ENCODE results near the gene TIGD7. TPM values are rescaled to one million over a fixed set of nuclear protein-coding genes. Genes with fewer than 3 reads are reported as not detected.

The TIGD7 gene
- total RNA-seq: 4.0 and 5.3 TPM in 2 replicates

GRCh38 chr16:3305109-3306068 lies at the start of gene TIGD7, which contains the start of gene ZNF75A:
Gene TIGD7, minus strand, starts transcription at chr16:3305430. Its CDS starts 4,816 bp downstream, at chr16:3300614.
Gene ZNF75A, plus strand, starts transcription at chr16:3305497. Its CDS starts 2,932 bp downstream, at chr16:3308429.

GRCh38 chr16:3282730-3283542 lies 22.3 kb downstream of the TIGD7 start, which contains the start of gene ZNF263:
Gene ZNF263, plus strand, starts transcription at chr16:3283491. Its CDS starts 328 bp downstream, at chr16:3283819.

GRCh38 chr16:3256146-3256865 lies 48.9 kb downstream of the TIGD7 start, which contains the start of gene MEFV:
Gene MEFV, minus strand, starts transcription at chr16:3256633. Its CDS starts 46 bp downstream, at chr16:3256587.

Other genes starting within 250 kb of the TIGD7 start
- gene IL32, start 239.8 kb downstream of the TIGD7 start, total RNA-seq: 12.5 and 23.7 TPM in 2 replicates
- gene ZSCAN10, start 206.1 kb downstream of the TIGD7 start, total RNA-seq: not detected in 2 replicates
- 12.2 and 14.9 TPM in 2 replicates for gene ZNF205, start 192.8 kb downstream of the TIGD7 start, total RNA-seq
- 8.0 and 14.0 TPM in 2 replicates for gene ZNF213, start 170.4 kb downstream of the TIGD7 start, total RNA-seq
- gene OR1F1, start 117.2 kb downstream of the TIGD7 start, total RNA-seq: not detected in 2 replicates
- gene ZNF200, start 70.3 kb downstream of the TIGD7 start, total RNA-seq: 8.0 and 10.1 TPM in 2 replicates
- 0.14 TPM in 1 of 2 replicates, not detected in the other for gene MEFV, start 48.8 kb downstream of the TIGD7 start, total RNA-seq
- 44.5 and 45.7 TPM in 2 replicates for gene ZNF263, start 21.9 kb downstream of the TIGD7 start, total RNA-seq
- 14.0 and 19.3 TPM in 2 replicates for gene ZNF75A, start 67 bp upstream of the TIGD7 start, total RNA-seq
- under 0.01 and 0.14 TPM in 2 replicates for gene OR2C1, start 50.5 kb upstream of the TIGD7 start, total RNA-seq
- 11.9 and 12.6 TPM in 2 replicates for gene ZSCAN32, start 95.6 kb upstream of the TIGD7 start, total RNA-seq
- 3.9 and 4.8 TPM in 2 replicates for gene ZNF174, start 95.8 kb upstream of the TIGD7 start, total RNA-seq
- 3.0 and 3.3 TPM in 2 replicates for gene ZNF597, start 138.1 kb upstream of the TIGD7 start, total RNA-seq
- gene NAA60, start 138.2 kb upstream of the TIGD7 start, total RNA-seq: 12.5 and 17.5 TPM in 2 replicates
- not detected in 2 replicates for gene C16orf90, start 190.1 kb upstream of the TIGD7 start, total RNA-seq
- 17.2 and 18.7 TPM in 2 replicates for gene CLUAP1, start 195.6 kb upstream of the TIGD7 start, total RNA-seq